B cell (primary cell): ENCODE measurements around the gene HSD3B1. TPM values are rescaled to one million over a fixed set of nuclear protein-coding genes. Genes with fewer than 3 reads are reported as not detected.
"Not testable (repeated sequence)": the region's sequence is repeated elsewhere in the genome, so short reads cannot be mapped to it uniquely, and the experiment has no call there.

Source experiments
- ATAC-seq: fragments of 200-7000 bp; cut with Tn5 transposase; one replicate; pipeline ENCODE4 v1.10.0; 2021; ENCODE audit warnings: low read depth, mild to moderate bottlenecking, moderate number of reproducible peaks, moderate library complexity
- CTCF ChIA-PET: fragments of 350-600 bp; sonication (Branson Sonifier 250); formaldehyde crosslinking; loops from one replicate; lab custom pipeline; 2021; ENCODE audit warnings: antibody characterized with exemption, inconsistent platforms; lab: Charles Lee
- POLR2A ChIA-PET: fragments of 350-600 bp; sonication (Branson Sonifier 250); formaldehyde crosslinking; loops from one replicate; lab custom pipeline; 2021; ENCODE audit warnings: antibody characterized with exemption; lab: Charles Lee
- DNase-seq: peaks from one replicate; pipeline ENCODE4 v3.0.0; 2013
- H2AFZ ChIP-seq: 2 replicates; pipeline ENCODE4 v1.6.1; 2012; ENCODE audit warnings: mild to moderate bottlenecking, low read depth, low read length; ENCODE audit not compliant: insufficient read depth, poor library complexity, severe bottlenecking
- H3K27ac ChIP-seq, 2 donors: 1 replicate in 1 of 2; 2 replicates in 1 of 2; pipeline ENCODE4 v1.5.1; 2012 to 2013; ENCODE audit warnings: low read length in 2 of 2, mild to moderate bottlenecking in 2 of 2, moderate library complexity in 1 of 2
- H3K27me3 ChIP-seq, 4 experiments: fragments of 200-600 bp in 1 of 4; sonication (generic) in 1 of 4; replicated peaks in 1 of 4; 1 replicate in 2 of 4; 2 replicates in 2 of 4; pipeline versions ENCODE4 v1.6.1 to v1.7.0; 2013 to 2016; ENCODE audit warnings: low read length in 3 of 4, mild to moderate bottlenecking in 2 of 4, mixed read lengths in 1 of 4, moderate library complexity in 1 of 4; ENCODE audit not compliant: insufficient read depth in 4 of 4, control insufficient read depth in 3 of 4; ENCODE audit errors: control extremely low read depth in 1 of 4
- H3K36me3 ChIP-seq, 2 experiments: replicated peaks in 1 of 2; 1 replicate in 1 of 2; 2 replicates in 1 of 2; pipeline versions ENCODE4 v1.6.1 to v1.7.1; 2013; ENCODE audit warnings: low read length in 1 of 2; ENCODE audit not compliant: insufficient read depth in 2 of 2, control insufficient read depth in 1 of 2; ENCODE audit errors: control extremely low read depth in 1 of 2, extremely low read depth in 1 of 2
- H3K4me1 ChIP-seq, 2 donors: fragments of 200-600 bp in 1 of 2; sonication (generic) in 1 of 2; 1 replicate in 1 of 2; 2 replicates in 1 of 2; pipeline versions ENCODE4 v1.5.1 to v1.6.1; 2013 to 2017; ENCODE audit warnings: low read length in 2 of 2; ENCODE audit not compliant: control insufficient read depth in 2 of 2, insufficient read depth in 2 of 2
- H3K4me2 ChIP-seq: replicated peaks from 2 replicates; pipeline ENCODE3; 2012; ENCODE audit warnings: mild to moderate bottlenecking, low read depth, low read length; ENCODE audit not compliant: poor library complexity, severe bottlenecking
- H3K4me3 ChIP-seq, 5 experiments: fragments of 200-600 bp in 1 of 5; sonication (generic) in 1 of 5; 1 replicate in 3 of 5; 2 replicates in 2 of 5; pipeline versions ENCODE4 v1.5.1 to v1.7.0; 2011 to 2016; ENCODE audit warnings: low read length in 4 of 5, mild to moderate bottlenecking in 4 of 5, low read depth in 2 of 5, control low read depth in 1 of 5, moderate library complexity in 1 of 5; ENCODE audit not compliant: insufficient read depth in 1 of 5; ENCODE audit errors: control extremely low read depth in 1 of 5, extremely low read depth in 1 of 5
- H3K79me2 ChIP-seq: fragments of 200-600 bp; sonication (generic); one replicate; pipeline ENCODE4 v1.6.0; 2016; ENCODE audit warnings: low read length; ENCODE audit not compliant: control insufficient read depth, insufficient read depth
- H3K9ac ChIP-seq: fragments of 200-600 bp; sonication (generic); 2 replicates; pipeline ENCODE4 v1.6.1; 2017; ENCODE audit warnings: mild to moderate bottlenecking, low read length, moderate library complexity
- H3K9me3 ChIP-seq, 3 donors: one replicate each; pipeline versions ENCODE4 v1.6.1 to v1.7.1; 2013; ENCODE audit warnings: low read length in 2 of 3; ENCODE audit not compliant: control insufficient read depth in 2 of 3, insufficient read depth in 1 of 3; ENCODE audit errors: control extremely low read depth in 1 of 3
- H4K20me1 ChIP-seq: 2 replicates; pipeline ENCODE4 v1.6.0; 2012; ENCODE audit warnings: mild to moderate bottlenecking, low read length; ENCODE audit not compliant: insufficient read depth, control insufficient read depth, poor library complexity, severe bottlenecking
- H3K27ac Mint-ChIP-seq: one replicate; pipeline ENCODE4 v1.8.0; 2021; ENCODE audit warnings: mixed read lengths
- H3K27me3 Mint-ChIP-seq: one replicate; pipeline ENCODE4 v1.8.0; 2021; ENCODE audit warnings: mixed read lengths
- H3K4me1 Mint-ChIP-seq: one replicate; pipeline ENCODE4 v1.8.0; 2021; ENCODE audit warnings: mixed read lengths
- H3K4me3 Mint-ChIP-seq: one replicate; pipeline ENCODE4 v1.8.0; 2021; ENCODE audit warnings: mixed read lengths
- H3K9me3 Mint-ChIP-seq: one replicate; pipeline ENCODE4 v1.8.0; 2022; ENCODE audit warnings: mixed read lengths; ENCODE audit not compliant: insufficient read depth
- CTCF ChIP-seq: fragments of 200-600 bp; IDR thresholded peaks from one replicate; pipeline ENCODE4 v1.8.0; 2022; ENCODE audit warnings: antibody characterized with exemption, mild to moderate bottlenecking
- EZH2 ChIP-seq: IDR thresholded peaks from 2 replicates; pipeline ENCODE4 v1.6.1; 2012; ENCODE audit warnings: borderline replicate concordance, low read depth, mild to moderate bottlenecking, moderate library complexity, low read length; ENCODE audit not compliant: insufficient read depth, poor library complexity, severe bottlenecking
- WGBS: methylation state at CpG from one replicate; pipeline ENCODE4 v1.1.5; 2013; ENCODE audit warnings: missing lambda C conversion rate; ENCODE audit not compliant: insufficient coverage; 5-methylcytosine and 5-hydroxymethylcytosine counted together
- intact Hi-C: fragments of 100-400 bp; cut with micrococcal nuclease; formaldehyde crosslinking; loops from one replicate; pipeline ENCODE4 v1.10.0; 2022
- polyA plus RNA-seq: library from polyadenylated mRNA; depleted of rRNA; stranded (reverse); fragments of >200 nt; gene quantifications from 2 replicates; pipeline ENCODE4 v1.2.3, GENCODE V29; 2012
- total RNA-seq, 2 donors: library from RNA; stranded (reverse); fragments of 120-200 nt in 1 of 2; gene quantifications; 1 replicate in 1 of 2; 2 replicates in 1 of 2; pipeline versions ENCODE4 v1.2.3 to v1.2.4, GENCODE V29; 2013 to 2022

The HSD3B1 gene
- total and polyA plus RNA-seq, 2 donors (not counting 1 experiment from before 2014, with no cell fraction given): not detected

GRCh38 chr1:119553302-119554071 lies 46.5 kb downstream of the HSD3B1 start:
- H3K4me1 ChIP-seq, H3K79me2 ChIP-seq, H3K4me2 ChIP-seq, H3K9me3 Mint-ChIP-seq, H3K27ac Mint-ChIP-seq, H3K27me3 ChIP-seq, H4K20me1 ChIP-seq, H3K36me3 ChIP-seq, H3K9me3 ChIP-seq, POLR2A ChIA-PET, H2AFZ ChIP-seq, H3K27me3 Mint-ChIP-seq, H3K9ac ChIP-seq, H3K27ac ChIP-seq, DNase-seq, H3K4me3 ChIP-seq, ATAC-seq, H3K4me3 Mint-ChIP-seq, H3K4me1 Mint-ChIP-seq, CTCF ChIA-PET, intact Hi-C loops: not testable (repeated sequence)
- WGBS: 100% methylated on average over 1 of the region's 1 CpG

- no peaks in the 10 kb centered on the region for H3K27me3 ChIP-seq
- H4K20me1 ChIP-seq: no peaks in the 10 kb centered on the region
- intact Hi-C loops: no loop called here
- no peak overlapping the region for H3K4me3 ChIP-seq
- ATAC-seq: no peak
- ChIA-PET POLR2A (no interaction called here), CTCF (no interaction called here)
- no peaks in the 10 kb centered on the region for H3K9me3 ChIP-seq
- H3K27ac Mint-ChIP-seq: no peak overlapping the region
- H3K4me3 Mint-ChIP-seq: no peak overlapping the region
- DNase-seq: no peak
- no peak overlapping the region for H3K27ac ChIP-seq
- no peaks in the 10 kb centered on the region for H3K79me2 ChIP-seq
- TF ChIP-seq EZH2: no peak
- TF ChIP-seq CTCF: no peak
- H3K4me1 ChIP-seq: peaks cover 0 to 5% of the 10 kb centered on the region in 2 donors
- H2AFZ ChIP-seq: no peak overlapping the region
- H3K36me3 ChIP-seq: no peaks in the 10 kb centered on the region
- no peak overlapping the region for H3K9ac ChIP-seq
- H3K4me1 Mint-ChIP-seq: peaks cover 3% of the 10 kb centered on the region
- H3K4me2 ChIP-seq: no peak overlapping the region
- H3K27me3 Mint-ChIP-seq: no peaks in the 10 kb centered on the region
- no peaks in the 10 kb centered on the region for H3K9me3 Mint-ChIP-seq
These were observed 47.2 kb downstream of the HSD3B1 start for GRCh38 chr1:119554183-119554582.
